ENCODE data around the gene LRRC31.

The LRRC31 gene

DNA sequence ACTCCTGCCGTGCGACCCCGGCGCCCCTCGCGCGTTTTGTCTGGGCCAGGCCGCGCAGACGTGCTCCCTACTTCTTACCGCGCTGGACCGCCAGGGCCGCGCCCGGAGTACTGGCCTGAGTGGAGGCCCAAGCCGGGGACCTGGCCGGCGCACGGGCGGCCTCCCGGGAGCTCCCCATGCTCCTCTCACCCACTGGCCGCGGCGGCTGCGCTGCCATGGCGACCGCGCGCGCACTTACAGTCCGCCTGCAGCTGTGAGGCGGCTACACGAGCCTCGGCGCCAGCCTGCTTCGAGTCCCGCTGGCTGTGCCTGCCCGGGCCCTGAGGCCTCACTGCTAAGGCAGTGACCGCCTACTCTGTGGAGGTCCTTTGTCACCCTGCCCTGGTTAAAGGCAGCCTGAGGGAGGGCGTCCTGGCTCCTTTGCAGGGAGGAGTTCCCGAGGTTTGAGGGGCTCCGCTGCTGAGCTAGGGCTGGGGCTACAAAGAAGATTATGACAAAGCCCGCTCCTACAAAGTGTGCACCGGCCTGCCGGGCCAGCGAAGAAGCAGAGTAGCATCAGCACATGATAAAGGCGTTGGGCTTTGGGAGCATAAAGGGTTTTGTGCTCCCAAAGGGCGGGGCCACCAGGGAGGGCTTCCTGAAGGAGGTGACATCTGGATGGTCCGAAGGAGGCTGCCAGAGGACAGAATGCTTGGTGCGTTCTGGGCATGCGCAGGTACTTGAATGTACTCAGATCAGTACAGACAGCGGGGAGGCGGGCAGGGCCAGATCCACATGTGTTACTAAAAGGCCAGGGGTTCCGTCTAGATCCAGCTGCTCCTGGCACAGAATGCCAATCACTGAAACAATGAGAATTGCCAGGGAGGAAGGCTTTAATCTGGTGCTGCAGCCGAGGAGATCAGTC, 57.2 kb downstream of the LRRC31 start, which contains the start of the genes LRRC34 and LRRIQ4:
Gene LRRC34, minus strand, starts transcription at position 573 of the 904 bp plus-strand sequence. Its CDS starts 356 bp downstream, at position 217.
Gene LRRIQ4, plus strand, starts transcription at position 539 of the 904 bp plus-strand sequence. CDS start 9,052 bp downstream, outside the sequence.
- FAIRE-seq, result no peak

DNA sequence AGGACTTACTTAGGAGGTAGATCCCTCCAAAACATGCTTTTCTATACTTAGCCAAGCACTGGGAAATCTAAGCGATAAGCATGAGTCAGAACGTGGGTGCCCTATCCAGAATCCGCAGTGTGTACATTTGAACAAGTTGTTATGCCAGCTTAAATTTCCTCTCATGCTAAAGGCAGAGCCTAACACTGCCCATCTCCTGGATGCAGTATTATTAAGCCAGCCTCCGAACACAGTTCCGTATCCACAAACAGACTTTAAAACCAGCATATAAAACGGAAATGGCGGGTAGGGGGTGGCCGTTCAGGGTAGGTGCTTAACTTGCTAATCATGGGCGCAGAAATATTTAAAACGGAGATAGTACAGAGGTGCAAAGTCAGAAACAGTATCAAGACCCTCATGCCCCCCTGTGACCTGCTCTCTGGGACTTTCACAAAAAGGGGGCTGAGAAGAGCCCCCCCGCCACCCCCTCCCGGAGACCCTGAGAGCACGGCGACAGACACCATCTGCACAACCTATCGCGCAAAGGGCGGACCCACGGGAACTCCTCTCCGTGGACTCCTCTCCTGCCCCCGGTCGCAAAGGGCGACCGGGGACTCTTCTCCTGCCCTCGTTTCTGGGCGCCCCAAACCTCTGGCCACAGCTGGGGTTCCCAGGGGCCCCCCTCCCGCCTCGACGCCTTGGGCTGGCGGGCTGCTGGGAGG, 58.0 kb downstream of the LRRC31 start:
- FAIRE-seq, result no peak

DNA sequence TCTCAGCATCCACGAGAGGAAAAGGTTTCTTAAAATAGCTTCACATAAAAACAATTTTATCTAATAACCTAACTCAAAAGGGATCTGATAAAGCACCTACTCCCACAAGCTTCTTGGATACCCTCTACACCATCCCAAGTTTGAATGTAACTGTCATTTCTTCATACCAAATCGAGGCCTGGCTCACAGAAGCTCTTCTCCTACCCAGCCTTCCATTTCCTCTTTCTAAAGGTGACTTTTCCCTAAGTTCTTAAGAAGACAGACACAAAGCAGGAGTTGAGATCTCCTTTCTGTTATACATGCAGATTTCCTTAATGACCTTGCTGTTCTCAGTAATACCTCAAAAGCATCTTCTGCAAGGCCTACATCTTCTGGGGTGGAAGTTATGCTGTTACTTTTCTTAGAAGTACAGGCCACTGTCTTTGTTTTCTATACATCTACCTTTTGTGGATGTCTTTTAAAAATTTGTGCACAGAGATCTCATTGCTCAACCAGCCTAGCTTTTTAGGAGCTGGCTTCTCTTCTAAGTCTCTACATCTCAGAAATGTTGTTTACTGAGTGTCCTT, 60.4 kb downstream of the LRRC31 start:
- FAIRE-seq, result no peak

DNA sequence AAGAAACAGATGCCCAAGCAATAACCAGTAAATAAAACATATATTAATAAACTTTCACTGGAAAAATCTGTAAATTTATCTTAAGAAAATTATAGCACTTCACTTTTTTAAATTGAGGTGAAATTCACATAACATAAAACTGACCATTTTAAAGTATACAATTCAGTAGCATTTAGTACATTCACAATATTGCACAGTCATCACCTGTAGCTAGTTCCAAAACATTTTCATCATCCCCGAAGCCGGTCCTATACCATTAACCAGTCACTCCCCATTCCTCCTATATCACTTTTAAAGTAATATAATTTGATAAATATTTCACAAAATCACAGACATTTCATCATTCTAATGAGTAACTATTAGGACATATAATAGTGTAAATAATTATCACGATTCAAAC, 65.1 kb downstream of the LRRC31 start:
- FAIRE-seq, result no peak

DNA sequence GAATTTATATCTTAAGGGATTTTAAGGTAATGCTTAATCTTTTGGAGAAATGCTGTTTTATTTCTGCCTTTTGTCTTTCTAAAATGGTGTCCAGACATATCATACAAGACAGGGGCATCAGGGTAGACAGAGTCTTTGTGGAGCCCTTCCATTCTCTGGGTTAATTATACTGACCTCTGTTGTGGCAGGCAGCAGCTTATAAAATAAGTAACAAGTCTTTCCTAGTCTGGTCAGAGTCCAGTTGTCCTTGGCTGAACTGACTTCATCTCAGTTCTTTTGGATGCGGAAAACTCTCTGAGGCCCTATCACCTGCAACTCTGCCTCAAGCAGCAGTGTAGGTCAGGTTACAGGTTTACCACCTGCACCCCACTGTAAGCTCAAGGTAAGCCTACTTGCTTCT, 77.4 kb downstream of the LRRC31 start:
- no peak for FAIRE-seq

DNA sequence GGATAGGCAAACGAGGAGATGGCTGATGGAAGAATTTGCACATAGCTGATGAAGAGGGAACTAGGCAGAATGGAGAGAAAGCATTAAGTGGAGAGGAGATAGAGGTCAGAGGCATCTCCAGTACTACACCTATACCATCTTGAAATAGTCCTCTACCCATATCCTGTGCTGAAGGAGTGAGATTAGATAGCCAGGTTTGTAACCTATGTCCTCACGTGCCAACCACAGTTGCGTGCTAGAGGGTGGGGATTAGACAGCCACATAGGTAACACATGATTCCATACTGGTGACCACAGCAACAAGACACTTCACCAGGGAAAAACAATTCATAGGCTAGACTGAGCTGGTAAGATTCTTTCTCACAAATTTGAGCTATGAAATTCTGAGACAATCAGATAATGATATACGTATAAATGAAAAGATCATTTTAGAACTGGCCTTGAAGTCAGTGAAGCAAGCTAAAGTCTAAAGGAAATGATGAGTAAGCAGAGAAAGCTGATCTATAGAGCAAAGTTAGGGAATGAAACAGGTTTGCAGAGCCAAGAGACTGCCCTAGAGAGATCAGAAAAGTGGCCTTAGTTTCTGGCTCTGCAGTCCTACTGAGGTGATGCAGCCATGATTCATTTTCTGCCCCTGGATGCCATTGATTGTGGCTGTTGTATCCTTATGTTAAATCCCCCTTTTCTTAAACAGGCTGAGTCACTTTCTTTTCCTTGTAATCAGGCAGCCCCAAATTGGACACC, 78.9 kb downstream of the LRRC31 start:
- FAIRE-seq, result no peak

DNA sequence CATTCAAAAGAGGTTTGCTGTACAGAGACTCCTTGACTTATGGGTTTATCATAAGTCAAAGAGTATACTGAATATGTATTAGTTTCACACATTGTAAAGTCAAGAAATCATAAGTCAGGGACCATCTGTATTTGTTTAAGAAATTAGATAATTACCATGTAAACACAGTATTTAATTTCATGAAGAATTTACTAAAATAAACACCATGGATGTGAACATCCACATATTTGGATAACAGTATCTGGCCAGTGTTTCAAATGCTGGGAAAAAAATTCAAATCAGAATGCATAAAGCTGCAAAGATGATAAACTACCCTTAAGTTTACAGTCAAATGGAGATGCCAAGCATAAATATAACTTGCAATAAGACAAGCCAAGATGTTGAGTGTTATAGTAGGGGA, 79.5 kb downstream of the LRRC31 start:
- no peak for FAIRE-seq

Measured in endometrium (tissue), 2 donors.